Activated naive CD8-positive, alpha-beta T cell (primary cell): Measurements from ENCODE around the gene DISC1.
"Not testable (repeated sequence)": the region's sequence is repeated elsewhere in the genome, so short reads cannot be mapped to it uniquely, and the experiment has no call there.

Experiments
- H3K27ac Mint-ChIP-seq: one replicate; pipeline ENCODE4 v1.8.0; 2021; ENCODE audit warnings: mixed read lengths
- H3K27me3 Mint-ChIP-seq: one replicate; pipeline ENCODE4 v1.8.0; 2021; ENCODE audit warnings: mixed read lengths
- H3K36me3 Mint-ChIP-seq: one replicate; pipeline ENCODE4 v1.8.0; 2021; ENCODE audit warnings: mixed read lengths
- H3K4me1 Mint-ChIP-seq: one replicate; pipeline ENCODE4 v1.8.0; 2021; ENCODE audit warnings: low read depth, mixed read lengths
- H3K4me3 Mint-ChIP-seq: one replicate; pipeline ENCODE4 v1.8.0; 2021; ENCODE audit warnings: mild to moderate bottlenecking, mixed read lengths
- H3K9me3 Mint-ChIP-seq: one replicate; pipeline ENCODE4 v1.8.0; 2021; ENCODE audit warnings: low read depth, mixed read lengths

Gene DISC1

GRCh38 chr1:231618609-231619256, 7.9 kb upstream of the DISC1 start:
- Mint-ChIP-seq H3K27ac (no peak overlapping the region), H3K4me1 (peaks cover 23% of the 10 kb centered on the region), H3K9me3 (peaks cover 7% of the 10 kb centered on the region), H3K4me3 (no peak overlapping the region), H3K36me3 (peaks cover 4% of the 10 kb centered on the region), H3K27me3 (no peaks in the 10 kb centered on the region)

- Mint-ChIP-seq H3K27ac (no peak overlapping the region), H3K4me1 (peaks cover 18% of the 10 kb centered on the region), H3K27me3 (no peaks in the 10 kb centered on the region), H3K4me3 (no peak overlapping the region), H3K9me3 (peaks cover 6% of the 10 kb centered on the region), H3K36me3 (peaks cover 4% of the 10 kb centered on the region)
Measured at GRCh38 chr1:231619257-231619634, 7.3 kb upstream of the DISC1 start.

DNA sequence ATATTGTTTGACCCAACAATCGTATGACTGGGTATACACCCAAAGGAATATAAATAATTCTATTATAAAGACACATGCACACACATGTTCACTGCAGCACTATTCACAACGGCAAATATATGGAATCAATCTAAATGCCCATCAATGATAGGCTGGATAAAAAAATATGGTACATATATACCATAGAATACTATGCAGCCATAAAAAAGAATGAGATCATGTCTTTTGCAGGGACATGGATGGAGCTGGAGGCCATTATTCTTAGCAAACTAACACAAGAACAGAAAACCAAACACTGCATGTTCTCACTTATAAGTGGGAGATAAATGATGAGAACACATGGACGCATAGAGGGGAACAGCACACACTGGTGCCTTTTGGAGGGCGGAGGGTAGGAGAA, 1.5 kb upstream of the DISC1 start:
- H3K4me3 Mint-ChIP-seq = peak overlapping the region; percentile 71

GRCh38 chr1:231625975-231626534, 535 bp upstream of the DISC1 start:
- H3K9me3 Mint-ChIP-seq = no peaks in the 10 kb centered on the region
- peak overlapping the region; percentile 94 for H3K4me3 Mint-ChIP-seq
- peaks cover 39% of the 10 kb centered on the region for H3K4me1 Mint-ChIP-seq
- no peaks in the 10 kb centered on the region for H3K27me3 Mint-ChIP-seq
- no peaks in the 10 kb centered on the region for H3K36me3 Mint-ChIP-seq
- peak overlapping the region; percentile 91 for H3K27ac Mint-ChIP-seq

More for the DNA sequence above, 1.5 kb upstream of the DISC1 start:
- peak overlapping the region; percentile 52 for H3K27ac Mint-ChIP-seq
- H3K4me1 Mint-ChIP-seq = peaks cover 31% of the 10 kb centered on the region
- not testable (repeated sequence) for H3K27me3 Mint-ChIP-seq, H3K36me3 Mint-ChIP-seq, H3K9me3 Mint-ChIP-seq

GRCh38 chr1:231626951-231627614, 493 bp downstream of the DISC1 start:
- Mint-ChIP-seq H3K27ac (peak overlapping the region; percentile 76), H3K4me1 (peaks cover 39% of the 10 kb centered on the region), H3K4me3 (peak overlapping the region; percentile 94), H3K36me3 (no peaks in the 10 kb centered on the region), H3K9me3 (no peaks in the 10 kb centered on the region), H3K27me3 (no peaks in the 10 kb centered on the region)

- H3K9me3 Mint-ChIP-seq = no peaks in the 10 kb centered on the region
- H3K27me3 Mint-ChIP-seq = no peaks in the 10 kb centered on the region
- H3K36me3 Mint-ChIP-seq = no peaks in the 10 kb centered on the region
- H3K4me3 Mint-ChIP-seq = peak overlapping the region; percentile 94
- H3K4me1 Mint-ChIP-seq = peaks cover 39% of the 10 kb centered on the region
- H3K27ac Mint-ChIP-seq = peak overlapping the region; percentile 76
Measured at GRCh38 chr1:231628207-231628876, 1.8 kb downstream of the DISC1 start.

- H3K9me3 Mint-ChIP-seq = no peaks in the 10 kb centered on the region
- H3K27ac Mint-ChIP-seq = no peak overlapping the region
- H3K27me3 Mint-ChIP-seq = no peaks in the 10 kb centered on the region
- no peaks in the 10 kb centered on the region for H3K36me3 Mint-ChIP-seq
- peaks cover 39% of the 10 kb centered on the region for H3K4me1 Mint-ChIP-seq
- H3K4me3 Mint-ChIP-seq = peak overlapping the region; percentile 13
Measured at GRCh38 chr1:231629132-231629531, 2.5 kb downstream of the DISC1 start.

DNA sequence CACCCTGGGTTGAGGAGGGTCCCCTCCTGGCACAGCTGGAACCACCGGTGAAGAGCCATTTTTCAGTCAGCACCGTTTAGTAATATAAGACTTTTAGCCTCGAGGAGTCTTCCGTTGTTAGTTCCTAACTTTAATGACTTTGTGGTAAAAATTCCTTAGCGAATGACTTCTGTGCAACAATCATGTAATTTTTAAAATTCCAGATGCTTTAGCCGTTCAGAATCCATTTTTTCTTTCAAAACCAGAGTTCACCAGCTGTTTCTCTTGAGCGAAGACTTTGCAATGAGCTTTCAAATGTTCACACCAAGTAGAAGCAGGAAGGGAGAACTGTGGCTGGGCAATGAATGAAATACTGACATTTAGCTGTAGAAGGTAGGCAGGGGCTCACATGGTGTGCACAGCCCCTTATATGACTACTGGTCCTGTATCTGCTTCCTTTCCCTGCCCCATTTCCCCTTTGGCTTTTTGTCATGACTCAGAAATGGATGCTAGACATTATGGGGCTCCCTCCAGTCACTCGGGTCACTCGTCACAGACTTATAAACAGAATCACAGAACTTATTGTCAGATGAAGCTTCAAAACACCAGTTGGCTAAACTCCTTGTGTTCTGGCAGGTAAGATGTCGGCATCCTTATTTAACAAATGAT, 4.1 kb downstream of the DISC1 start:
- Mint-ChIP-seq H3K27me3 (no peaks in the 10 kb centered on the region), H3K4me3 (no peak overlapping the region), H3K36me3 (no peaks in the 10 kb centered on the region), H3K9me3 (no peaks in the 10 kb centered on the region), H3K4me1 (peaks cover 36% of the 10 kb centered on the region), H3K27ac (no peak overlapping the region)

- Mint-ChIP-seq H3K27me3 (no peaks in the 10 kb centered on the region), H3K36me3 (no peaks in the 10 kb centered on the region), H3K27ac (no peak overlapping the region), H3K4me1 (peaks cover 29% of the 10 kb centered on the region), H3K4me3 (no peak overlapping the region), H3K9me3 (no peaks in the 10 kb centered on the region)
Measured at GRCh38 chr1:231631717-231632116, 5.1 kb downstream of the DISC1 start.

- H3K27me3 Mint-ChIP-seq = no peaks in the 10 kb centered on the region
- H3K4me1 Mint-ChIP-seq = peaks cover 29% of the 10 kb centered on the region
- no peak overlapping the region for H3K4me3 Mint-ChIP-seq
- no peak overlapping the region for H3K27ac Mint-ChIP-seq
- no peaks in the 10 kb centered on the region for H3K9me3 Mint-ChIP-seq
- H3K36me3 Mint-ChIP-seq = no peaks in the 10 kb centered on the region
Measured at GRCh38 chr1:231632119-231632518, 5.5 kb downstream of the DISC1 start.

DNA sequence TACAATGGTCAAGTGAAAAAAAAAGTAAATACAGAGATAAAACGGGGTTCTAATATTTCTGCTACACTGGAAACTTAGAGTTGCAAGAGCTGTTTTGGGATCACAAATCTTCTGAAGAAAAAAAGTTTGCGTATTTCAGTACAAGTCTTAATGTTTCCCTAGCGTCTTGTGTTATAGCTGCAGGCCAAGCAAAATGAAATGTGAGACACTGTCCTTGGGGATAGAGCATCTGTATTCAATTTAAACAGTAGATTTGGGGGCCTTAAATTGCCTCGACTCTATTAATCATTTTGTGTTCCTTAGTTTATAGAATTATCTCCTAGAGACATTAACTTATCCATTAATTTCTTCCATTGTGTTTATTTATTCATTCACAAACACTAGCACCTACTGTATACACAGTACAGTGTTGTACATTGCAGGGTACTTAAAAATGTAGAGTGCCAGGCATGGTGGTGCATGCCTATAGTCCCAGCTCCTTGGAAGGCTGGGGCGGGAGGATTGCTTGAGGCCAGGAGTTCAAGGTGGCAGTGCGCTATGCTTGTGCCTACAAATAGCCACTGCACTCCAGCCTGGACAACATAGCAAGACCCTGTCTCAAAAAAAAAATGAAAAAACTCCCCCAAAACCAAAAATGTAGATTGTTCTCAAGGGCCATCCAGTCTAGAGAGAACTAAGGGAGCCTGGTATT, 7.9 kb downstream of the DISC1 start:
- no peaks in the 10 kb centered on the region for H3K36me3 Mint-ChIP-seq
- H3K9me3 Mint-ChIP-seq = no peaks in the 10 kb centered on the region
- peaks cover 21% of the 10 kb centered on the region for H3K4me1 Mint-ChIP-seq
- H3K4me3 Mint-ChIP-seq = no peak overlapping the region
- no peaks in the 10 kb centered on the region for H3K27me3 Mint-ChIP-seq
- H3K27ac Mint-ChIP-seq = no peak overlapping the region

DNA sequence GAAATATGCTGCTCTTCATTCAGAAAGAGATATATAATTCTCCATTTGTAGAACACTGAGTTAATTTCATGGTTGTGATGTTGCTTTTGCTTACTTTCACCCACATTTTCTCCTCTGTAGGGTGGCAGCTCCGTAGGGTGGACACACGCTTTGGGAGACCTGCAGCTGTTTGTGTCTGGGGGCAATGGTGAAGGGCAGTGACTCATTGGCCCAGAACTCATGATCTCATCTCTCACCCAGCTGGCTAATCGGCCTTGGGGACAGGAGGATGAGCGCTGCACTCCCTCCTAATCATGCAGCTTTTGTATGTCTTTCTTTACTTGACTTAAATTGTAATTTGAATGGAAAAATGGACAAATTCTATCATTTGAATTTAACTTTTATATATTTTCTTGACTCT, 9.6 kb downstream of the DISC1 start:
- Mint-ChIP-seq H3K9me3 (no peaks in the 10 kb centered on the region), H3K27me3 (no peaks in the 10 kb centered on the region), H3K4me1 (peaks cover 19% of the 10 kb centered on the region), H3K36me3 (no peaks in the 10 kb centered on the region), H3K4me3 (no peak overlapping the region), H3K27ac (no peak overlapping the region)

- H3K27me3 Mint-ChIP-seq, H3K36me3 Mint-ChIP-seq, H3K27ac Mint-ChIP-seq, H3K9me3 Mint-ChIP-seq, H3K4me3 Mint-ChIP-seq: not testable (repeated sequence)
- peaks cover 21% of the 10 kb centered on the region for H3K4me1 Mint-ChIP-seq
Measured at GRCh38 chr1:231636922-231637321, 10.3 kb downstream of the DISC1 start.

- H3K27me3 Mint-ChIP-seq = no peaks in the 10 kb centered on the region
- H3K4me3 Mint-ChIP-seq = no peak overlapping the region
- H3K36me3 Mint-ChIP-seq = no peaks in the 10 kb centered on the region
- H3K27ac Mint-ChIP-seq = no peak overlapping the region
- H3K9me3 Mint-ChIP-seq = no peaks in the 10 kb centered on the region
- H3K4me1 Mint-ChIP-seq = peaks cover 26% of the 10 kb centered on the region
Measured at GRCh38 chr1:231638647-231639046, 12.1 kb downstream of the DISC1 start.
